ENCODE measurements around the gene DNPH1. TPM values are rescaled to one million over a fixed set of nuclear protein-coding genes. Genes with fewer than 3 reads are reported as not detected.

Gene DNPH1
- total and polyA plus RNA-seq, 9 of the 15 experiments (the other 6 are each of a cell fraction or from before 2014, with no cell fraction given): 7.3 to 300 (median 68.7) TPM

- DNase-seq (ENCODE audit: extremely low read depth in 1 of 4, low spot score in 3 of 4) (no peak), ATAC-seq (no peak), FAIRE-seq (peak; percentile 11)
- H3K4me2 ChIP-seq (ENCODE audit: insufficient read depth, low read length): no peak overlapping the region
- H3K9ac ChIP-seq (ENCODE audit: insufficient read depth in 1 of 2, low read depth in 2 of 2, low read length in 2 of 2): no peak overlapping the region
- in situ Hi-C loops (cut with MboI) (no loop called here), intact Hi-C loops (cut with micrococcal nuclease) (no loop called here)
- ChIA-PET POLR2A (interaction anchor here (0.6 to 10.7 kb wide), 2 partner anchors 9 to 50 kb away, joined by 4 to 118 read pairs; partner anchors contain the start of gene DNPH1), CTCF (ENCODE audit: low intra/inter-chr PET ratio) (no interaction called here)
- 52% methylated on average over 5 of the region's 5 CpGs for WGBS (ENCODE audit: insufficient coverage, low coverage, missing lambda C conversion rate)
- no peaks in the 10 kb centered on the region for H3K9me3 ChIP-seq (replicated peaks; ENCODE audit: control insufficient read depth, insufficient read depth, low read depth, low read length)
- H3K27me3 ChIP-seq (ENCODE audit: control insufficient read depth in 2 of 2, insufficient read depth in 2 of 2, low read length in 2 of 2): no peaks in the 10 kb centered on the region
- no peaks in the 10 kb centered on the region for H3K9me1 ChIP-seq (ENCODE audit: control insufficient read depth, insufficient read depth, low read length)
- H3K36me3 ChIP-seq (ENCODE audit: control insufficient read depth, insufficient read depth, low read length): no peaks in the 10 kb centered on the region
- H4K20me1 ChIP-seq (replicated peaks; ENCODE audit: control insufficient read depth, insufficient read depth, low read length): no peaks in the 10 kb centered on the region
- no TSS peak for BruUV-seq (replicated peaks)
- H3K4me1 ChIP-seq (replicated peaks in 1 of 2; ENCODE audit: control insufficient read depth in 2 of 2, insufficient read depth in 2 of 2, low read length in 2 of 2): peaks cover 12 to 31% of the 10 kb centered on the region in 2 experiments; a peak in 4 of 5 replicates
- H3K27ac ChIP-seq (ENCODE audit: extremely low read depth, low read depth, low read length): no peak overlapping the region
- no peak overlapping the region for H2AFZ ChIP-seq (ENCODE audit: low read depth, low read length)
- H3K4me3 ChIP-seq: no peak overlapping the region
- H3K79me2 ChIP-seq (ENCODE audit: control insufficient read depth, insufficient read depth, low read length): no peaks in the 10 kb centered on the region
- no peak for TF ChIP-seq WHSC1 (IDR thresholded peaks at IDR 0.05; ENCODE audit: low read length)
- no peak for TF ChIP-seq POU5F1 (IDR thresholded peaks at IDR 0.05; ENCODE audit: borderline replicate concordance, low read depth, low read length, partially characterized antibody)
- no peak for TF ChIP-seq KLF10 (CRISPR knock-in tag; IDR thresholded peaks at IDR 0.05)
- TF ChIP-seq CHD7 (IDR thresholded peaks at IDR 0.05; ENCODE audit: low read depth, low read length): no peak
- TF ChIP-seq ZNF740 (CRISPR knock-in tag; IDR thresholded peaks at IDR 0.05): no peak
- no peak for TF ChIP-seq ZNF740 (tag; IDR thresholded peaks at IDR 0.05)
- TF ChIP-seq RFX7 (CRISPR knock-in tag; IDR thresholded peaks at IDR 0.05): no peak
- no peak for TF ChIP-seq NCOA1 (IDR thresholded peaks at IDR 0.05; ENCODE audit: low read depth)
- no peak for TF ChIP-seq EWSR1 (IDR thresholded peaks at IDR 0.05; ENCODE audit: borderline replicate concordance, low read depth, partially characterized antibody)
Measured at GRCh38 chr6:43217351-43217750, 11.9 kb downstream of the DNPH1 start.
